NCI-H774 (cell line): Measurements from ENCODE around the gene ADAMTS14.
"Not testable (repeated sequence)": the region's sequence is repeated elsewhere in the genome, so short reads cannot be mapped to it uniquely, and the experiment has no call there.

Source experiments
- DNase-seq: peaks from one replicate; lab custom pipeline; 2025; lab: John Stamatoyannopoulos, UW

ADAMTS14 gene

GRCh38 chr10:70753841-70754621, 81.7 kb downstream of the ADAMTS14 start:
- DNase-seq: no peak

- DNase-seq: no peak
These were observed 84.5 kb downstream of the ADAMTS14 start for GRCh38 chr10:70756700-70757360.

- DNase-seq: no peak
These were observed 85.5 kb downstream of the ADAMTS14 start for GRCh38 chr10:70757856-70758255.

DNA sequence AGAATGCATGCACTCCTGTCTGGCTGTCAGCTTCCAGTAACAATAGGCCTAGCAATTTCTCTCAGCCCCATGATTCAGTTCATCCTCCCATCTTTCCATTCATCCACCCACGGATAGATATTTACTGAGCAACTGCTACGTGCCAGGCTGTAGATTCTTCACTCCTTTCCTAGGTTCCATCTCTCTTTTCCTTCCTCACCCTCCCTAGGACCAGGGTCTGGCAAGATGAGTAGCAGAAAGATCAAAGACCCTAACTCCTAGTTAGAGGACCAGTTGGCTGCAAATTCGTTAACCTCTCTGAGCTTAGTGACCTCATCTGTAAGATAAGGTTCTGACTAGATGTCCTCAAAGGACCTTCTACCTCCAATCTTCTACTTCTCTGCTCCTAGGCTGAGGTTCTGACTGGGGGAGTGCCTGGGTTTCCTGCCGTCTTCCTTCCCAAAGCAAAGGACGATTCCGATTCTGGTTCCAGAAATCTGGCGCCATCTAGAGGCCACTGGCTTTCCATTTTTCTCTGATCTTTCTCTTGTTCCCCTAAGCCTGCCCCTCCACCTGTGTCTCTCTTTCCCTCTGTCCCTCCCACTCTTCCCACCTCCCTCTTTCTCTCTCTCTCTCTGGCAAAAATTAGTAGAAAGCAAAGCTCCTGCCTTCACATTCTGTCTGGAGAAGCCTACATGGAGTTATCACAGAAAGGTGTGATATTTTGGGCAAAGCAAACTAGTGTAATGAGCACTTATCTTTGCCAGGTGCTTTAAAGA, 86.6 kb downstream of the ADAMTS14 start:
- DNase-seq: peak; percentile 48

DNA sequence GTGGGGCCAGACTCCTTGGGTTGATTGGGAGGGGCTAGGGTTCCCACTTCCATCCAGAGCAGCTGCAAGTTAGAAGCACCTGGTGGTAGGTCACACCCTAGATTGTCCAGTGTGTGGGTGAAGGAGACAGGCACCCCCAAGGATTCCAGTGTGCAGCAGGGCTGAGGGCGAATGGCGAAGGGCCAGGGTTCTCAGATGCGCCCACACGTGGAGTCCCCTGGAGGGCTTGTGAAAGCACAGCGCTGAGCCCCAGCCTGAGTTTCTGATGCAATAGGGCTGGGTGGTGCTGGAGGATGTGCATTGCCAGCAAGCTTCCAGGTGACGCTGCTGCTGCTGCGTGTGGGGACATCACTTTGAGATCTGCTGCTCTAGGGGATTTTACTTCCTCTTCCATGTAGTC, 87.5 kb downstream of the ADAMTS14 start:
- DNase-seq: no peak

- no peak for DNase-seq
These were observed 88.0 kb downstream of the ADAMTS14 start for GRCh38 chr10:70760271-70760787.

DNA sequence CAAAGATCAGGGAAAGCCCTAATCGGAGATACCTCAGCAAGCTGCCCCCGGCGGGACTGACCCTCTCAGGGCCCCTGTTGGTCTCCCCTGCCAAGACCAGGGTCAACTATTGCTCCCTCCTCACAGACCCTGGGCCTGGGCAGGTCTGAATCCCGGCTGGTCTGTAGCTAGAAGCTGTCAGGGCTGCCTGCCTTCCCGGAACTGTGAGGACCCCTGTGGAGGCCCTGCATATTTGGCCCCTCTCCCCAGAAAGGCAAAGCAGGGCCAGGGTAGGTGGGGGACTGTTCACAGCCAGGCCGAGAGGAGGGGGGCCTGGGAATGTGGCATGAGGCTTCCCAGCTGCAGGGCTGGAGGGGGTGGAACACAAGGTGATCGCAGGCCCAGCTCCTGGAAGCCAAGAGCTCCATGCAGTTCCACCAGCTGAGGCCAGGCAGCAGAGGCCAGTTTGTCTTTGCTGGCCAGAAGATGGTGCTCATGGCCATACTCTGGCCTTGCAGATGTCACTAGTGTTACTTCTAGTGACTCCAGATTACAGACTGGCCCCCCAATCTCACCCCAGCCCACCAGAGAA, 88.8 kb downstream of the ADAMTS14 start:
- DNase-seq: no peak

- no peak for DNase-seq
These were observed 89.5 kb downstream of the ADAMTS14 start for GRCh38 chr10:70761727-70762350.

GRCh38 chr10:70762441-70763175, 90.3 kb downstream of the ADAMTS14 start:
- DNase-seq: no peak

GRCh38 chr10:70763567-70763966, 91.3 kb downstream of the ADAMTS14 start:
- DNase-seq: no peak

GRCh38 chr10:70765794-70766594, 93.7 kb downstream of the ADAMTS14 start:
- no peak for DNase-seq

DNA sequence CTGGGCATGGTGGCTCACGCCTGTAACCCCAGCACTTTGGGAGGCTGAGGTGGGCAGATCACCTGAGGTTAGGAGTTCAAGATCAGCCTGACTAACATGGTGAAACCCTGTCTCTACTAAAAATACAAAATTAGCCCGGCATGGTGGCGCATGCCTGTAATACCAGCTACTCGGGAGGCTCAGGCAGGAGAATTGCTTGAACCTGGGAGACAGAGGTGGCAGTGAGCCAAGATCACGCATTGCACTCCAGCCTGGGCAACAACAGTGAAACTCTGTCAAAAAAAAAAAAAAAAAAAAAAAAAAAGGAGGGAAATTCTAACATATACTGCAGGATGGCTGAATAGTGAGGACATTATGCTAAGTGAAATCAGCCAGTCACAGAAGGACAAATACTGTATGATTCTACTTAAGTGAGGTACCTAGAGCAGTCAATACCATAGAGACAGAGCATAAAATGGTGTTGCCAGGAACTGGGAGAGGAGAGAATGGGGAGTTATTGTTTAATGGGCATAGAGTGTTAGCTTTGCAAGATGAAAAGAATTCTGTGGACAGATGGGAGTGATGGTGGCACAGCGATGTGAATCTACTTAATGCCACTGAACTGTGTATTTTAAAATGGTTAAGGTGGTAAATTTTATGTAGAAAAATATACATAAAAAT, 95.8 kb downstream of the ADAMTS14 start:
- DNase-seq: peak; percentile 10

GRCh38 chr10:70769121-70769520, 96.8 kb downstream of the ADAMTS14 start:
- DNase-seq: no peak

DNA sequence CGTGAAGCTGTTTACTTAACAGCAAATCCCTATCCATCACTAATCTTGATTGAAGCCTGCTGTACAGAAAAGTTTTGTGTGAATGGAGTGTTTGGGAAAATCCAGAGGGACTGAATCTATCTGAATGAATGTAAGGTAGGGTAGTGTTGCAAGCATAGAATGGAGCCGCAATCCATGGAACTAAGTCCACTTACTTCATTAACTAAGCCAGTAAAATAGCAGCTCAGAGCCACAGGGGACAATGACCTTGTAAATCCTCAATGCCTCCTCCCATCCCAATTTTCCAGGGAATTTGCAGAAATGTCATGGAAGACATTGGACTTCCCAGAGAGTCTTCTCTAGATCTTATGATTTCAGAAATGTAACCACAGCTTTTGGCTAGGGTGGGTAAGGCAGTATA, 97.7 kb downstream of the ADAMTS14 start:
- no peak for DNase-seq

DNA sequence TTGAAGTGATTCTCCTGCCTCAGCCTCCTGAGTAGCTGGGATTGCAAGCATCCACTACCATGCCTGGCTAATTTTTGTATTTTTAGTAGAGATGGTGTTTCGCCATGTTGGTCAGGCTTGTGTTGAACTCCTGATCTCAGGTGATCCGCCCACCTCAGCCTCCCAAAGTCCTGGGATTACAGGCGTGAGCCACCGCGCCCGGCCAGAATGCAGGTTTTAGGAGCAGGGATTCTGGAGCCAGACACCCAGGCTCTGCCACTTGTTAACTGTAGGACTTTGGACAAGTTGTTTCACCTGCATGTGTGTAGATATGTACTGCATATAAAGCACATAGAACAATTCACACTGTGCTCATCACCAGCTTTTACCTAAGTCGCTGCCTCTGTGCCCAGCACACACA, 98.2 kb downstream of the ADAMTS14 start:
- not testable (repeated sequence) for DNase-seq

DNA sequence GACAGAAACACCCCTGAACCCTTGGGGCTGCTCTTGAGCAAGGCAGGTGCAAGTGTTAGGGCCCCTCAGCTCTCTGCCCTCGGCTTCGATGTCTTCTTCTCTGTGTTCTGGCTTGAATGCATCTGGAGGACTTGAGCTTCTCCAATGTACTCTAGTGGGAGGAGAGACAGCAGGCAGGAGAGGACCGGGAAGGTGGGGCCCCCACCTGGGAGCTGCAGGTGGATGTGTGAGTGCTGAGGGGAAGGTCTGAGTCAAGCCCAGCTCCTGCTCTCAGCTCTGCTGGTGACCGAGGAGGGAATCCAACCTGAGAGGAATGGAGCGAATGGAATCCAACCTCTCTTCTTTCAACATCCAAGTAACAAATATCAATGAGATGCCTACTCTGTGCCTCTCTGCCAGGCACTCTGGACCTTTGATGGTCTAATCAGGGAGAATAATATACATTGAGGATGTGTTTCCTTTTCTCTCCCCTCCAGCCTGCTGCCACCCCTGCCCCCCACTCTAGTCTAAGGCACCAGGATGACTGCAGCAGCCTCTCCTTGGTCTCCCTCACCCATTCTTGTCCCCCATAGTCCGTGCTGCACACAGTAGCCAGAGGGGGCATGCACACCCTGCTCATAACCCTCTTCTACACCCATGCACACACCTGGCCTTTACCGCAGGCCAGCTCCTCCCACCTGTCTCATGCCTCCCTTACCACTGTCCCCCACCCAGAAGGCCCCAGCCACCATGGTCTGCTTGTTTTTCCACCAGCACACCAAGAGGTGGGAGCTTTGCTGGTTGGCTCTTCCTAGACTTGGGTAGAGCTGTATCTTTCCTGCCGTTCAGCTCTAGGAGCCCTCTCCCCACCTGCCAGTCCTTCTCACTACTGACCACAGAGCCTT, 99.2 kb downstream of the ADAMTS14 start:
- DNase-seq: no peak

- no peak for DNase-seq
These were observed 100.3 kb downstream of the ADAMTS14 start for GRCh38 chr10:70772627-70773026.

- no peak for DNase-seq
These were observed 101.2 kb downstream of the ADAMTS14 start for GRCh38 chr10:70773461-70773860.
